GM04503 (cell line): ENCODE results near the gene RAB35.

Experiments used
- DNase-seq: peaks from one replicate; pipeline ENCODE4 v3.0.0-alpha.2; 2012; ENCODE audit warnings: low read depth

The RAB35 gene

DNA sequence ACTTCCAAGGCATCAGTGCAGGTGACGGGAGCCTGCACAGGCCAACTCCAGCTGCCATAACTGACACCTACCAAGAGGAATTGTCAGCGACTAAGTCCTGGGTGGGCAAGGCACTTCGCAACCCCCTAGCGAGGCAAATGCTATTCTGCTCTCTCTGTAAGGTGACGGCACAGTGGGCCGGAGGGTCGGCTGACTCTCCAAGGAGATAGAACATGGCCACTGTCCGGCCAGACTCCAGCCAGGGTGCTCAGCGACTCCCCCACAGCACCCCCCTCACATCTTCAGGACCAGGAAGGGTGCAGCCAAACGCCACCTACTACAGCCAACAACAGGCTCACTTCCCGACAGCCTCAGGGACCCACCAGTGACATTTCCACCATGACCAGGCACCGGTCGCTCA, 13.2 kb downstream of the RAB35 start:
- no peak for DNase-seq

DNA sequence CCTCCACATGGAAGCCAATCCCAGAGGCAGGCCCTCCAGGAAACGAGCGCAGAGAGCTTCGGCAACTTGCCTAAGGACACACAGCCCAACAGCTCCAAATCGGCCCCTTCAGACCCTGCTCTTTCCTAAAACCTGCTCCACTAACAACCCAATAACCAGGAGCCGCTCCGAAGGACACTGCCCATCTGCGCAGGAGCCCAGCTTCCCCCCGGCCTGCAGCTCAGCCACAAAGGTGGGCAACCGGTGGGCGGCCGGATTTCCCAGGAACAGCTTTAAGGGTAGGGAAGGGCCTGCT, 13.6 kb downstream of the RAB35 start:
- no peak for DNase-seq

DNA sequence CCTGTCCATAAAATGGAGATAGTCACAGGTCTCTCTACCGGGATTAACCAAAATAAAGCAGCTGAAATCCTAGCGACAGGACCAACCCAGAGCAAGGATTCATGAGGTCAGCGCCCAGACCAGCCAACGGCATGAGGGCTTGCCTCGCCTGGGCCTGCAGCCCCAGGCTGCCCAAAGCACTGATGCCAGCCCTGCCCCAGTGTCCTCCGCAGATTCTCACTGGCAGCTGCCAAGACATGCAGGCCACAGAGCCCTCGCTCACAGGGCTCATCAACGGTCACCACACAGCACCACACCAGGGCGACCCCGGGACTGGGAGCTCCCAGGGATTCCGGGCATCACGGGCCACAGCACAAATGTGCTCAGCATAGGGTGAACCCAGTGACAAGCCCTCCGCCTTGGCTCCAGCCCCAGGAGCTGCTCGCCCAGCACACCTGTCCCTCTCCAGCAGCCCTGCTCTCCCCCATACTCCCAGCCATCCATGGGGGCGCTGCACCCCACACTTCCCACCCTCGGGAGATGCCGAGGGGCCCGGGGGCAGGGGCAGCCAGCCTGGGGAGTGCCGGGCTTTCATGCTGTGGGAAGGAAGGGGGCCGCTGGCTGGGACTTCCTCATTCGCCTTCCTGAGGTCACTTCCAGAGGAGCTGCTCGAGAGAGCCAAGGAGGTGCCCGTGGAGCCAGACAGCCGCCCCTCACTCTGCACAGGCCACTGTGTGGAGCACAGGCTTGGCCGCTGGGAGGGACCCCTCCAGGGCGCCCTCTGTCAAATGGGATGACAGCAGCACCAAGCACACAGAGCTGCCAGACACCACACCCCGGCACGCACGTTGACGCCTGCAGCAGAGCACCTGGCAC, 14.1 kb downstream of the RAB35 start:
- DNase-seq: no peak

DNA sequence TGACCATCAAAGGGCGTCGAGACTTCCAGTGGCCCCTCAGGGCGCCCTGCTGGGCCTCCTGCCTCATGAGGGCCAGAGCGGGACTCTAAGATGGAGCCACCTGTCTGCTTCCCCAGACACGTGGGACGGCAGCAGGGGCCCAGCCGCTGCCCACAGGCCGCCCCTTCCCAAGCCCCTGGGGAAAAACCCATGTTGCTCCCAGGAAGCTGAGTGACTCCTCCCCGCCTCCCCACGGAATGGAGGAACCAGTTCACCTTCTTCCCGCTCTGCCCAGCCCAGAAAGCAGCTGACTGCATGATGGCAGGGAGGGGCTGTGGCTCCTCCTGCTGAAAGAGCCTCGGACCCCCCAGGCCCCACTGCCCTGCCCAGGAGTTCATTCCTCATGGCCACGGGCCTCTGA, 14.9 kb downstream of the RAB35 start:
- no peak for DNase-seq

DNA sequence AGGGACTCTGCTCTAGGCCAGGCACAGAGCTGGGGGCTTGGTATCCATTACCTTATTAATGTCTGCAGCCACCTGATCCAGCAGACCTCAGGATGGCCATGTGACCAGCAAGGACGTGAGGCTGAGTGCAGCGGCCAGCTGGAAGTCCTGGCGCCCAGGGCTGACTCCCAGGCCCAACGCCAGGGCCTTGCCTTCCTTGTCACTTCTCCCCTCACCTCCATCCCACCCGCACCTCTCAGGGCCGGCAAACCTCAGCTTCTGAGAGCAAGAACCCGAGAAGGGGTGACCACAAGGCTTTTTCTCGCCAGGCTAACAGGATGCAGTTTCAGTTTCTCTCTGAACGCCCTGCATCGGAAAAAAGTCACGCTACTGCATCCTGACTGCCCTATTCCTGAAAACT, 15.4 kb downstream of the RAB35 start:
- no peak for DNase-seq

DNA sequence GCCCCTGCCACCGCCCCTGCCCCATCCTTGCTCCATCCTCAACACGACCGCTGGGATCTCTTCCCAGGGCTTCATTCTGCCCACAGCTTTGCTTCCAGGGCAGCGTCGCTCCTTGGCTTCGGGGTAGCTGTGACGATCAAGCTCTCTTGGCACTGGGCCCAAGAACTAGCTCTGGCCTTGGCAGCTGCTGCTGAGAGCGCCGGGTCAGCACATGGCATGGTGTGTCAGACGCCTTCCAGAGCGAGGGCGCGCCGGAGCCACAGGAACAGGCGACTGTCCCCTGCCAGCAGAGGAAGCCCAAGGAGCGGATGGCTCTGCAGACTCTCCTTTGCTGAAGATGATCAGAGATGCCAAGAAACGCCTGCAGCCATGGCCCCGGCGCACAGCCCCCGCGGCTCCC, 15.9 kb downstream of the RAB35 start:
- no peak for DNase-seq

DNA sequence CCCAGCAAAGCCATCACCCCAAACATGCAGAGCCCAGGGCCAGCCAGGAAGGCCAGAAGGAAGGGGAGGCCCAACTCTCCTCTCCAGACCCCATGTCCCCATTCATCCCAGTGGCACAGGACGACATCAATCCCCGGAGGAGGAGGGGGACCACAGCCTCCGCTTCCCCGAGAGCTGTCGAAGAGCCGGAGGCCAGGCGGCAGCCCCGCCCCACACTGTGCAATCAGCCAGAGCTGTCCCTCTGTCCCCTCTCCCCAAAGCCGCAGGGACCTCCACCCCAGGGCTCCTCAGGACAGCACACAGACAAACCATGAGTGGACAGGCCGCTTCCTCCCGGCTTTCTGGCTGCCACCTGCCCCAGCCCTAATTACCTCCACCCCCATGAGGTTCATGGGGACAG, 16.8 kb downstream of the RAB35 start:
- no peak for DNase-seq

DNA sequence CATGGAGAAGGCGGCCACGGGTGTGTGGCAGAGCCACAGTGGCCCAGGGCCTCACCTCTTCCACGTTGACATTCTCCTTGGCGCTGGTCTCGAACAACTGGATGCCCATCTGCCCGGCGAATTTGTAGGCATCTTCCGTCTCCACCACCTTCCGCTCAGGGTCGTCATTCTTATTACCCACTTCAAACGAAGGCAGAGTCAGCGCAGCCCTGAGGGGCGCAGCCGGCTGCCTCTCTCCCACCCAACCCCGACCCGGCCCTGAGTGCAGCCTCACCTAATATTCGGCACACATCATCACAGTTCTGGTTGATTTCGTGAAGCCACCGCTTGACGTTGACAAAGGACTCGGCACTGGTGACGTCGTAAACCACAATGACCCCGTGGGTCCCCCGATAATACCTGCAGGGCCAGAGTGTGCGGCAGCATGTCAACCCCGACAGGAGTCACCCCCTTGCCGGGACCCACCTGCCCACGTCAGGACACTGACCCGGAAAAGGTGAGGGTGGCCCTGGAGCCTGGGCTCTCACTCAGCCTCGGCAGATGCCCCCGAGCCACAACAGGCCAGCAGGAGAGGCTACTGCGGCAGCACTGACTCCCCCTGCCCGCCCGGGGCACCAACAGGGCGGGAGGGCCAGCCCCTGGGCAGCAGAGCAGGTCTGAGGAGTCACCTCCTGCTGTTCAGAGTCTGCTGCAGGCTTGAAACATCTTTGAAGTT, 17.6 kb downstream of the RAB35 start:
- no peak for DNase-seq

DNA sequence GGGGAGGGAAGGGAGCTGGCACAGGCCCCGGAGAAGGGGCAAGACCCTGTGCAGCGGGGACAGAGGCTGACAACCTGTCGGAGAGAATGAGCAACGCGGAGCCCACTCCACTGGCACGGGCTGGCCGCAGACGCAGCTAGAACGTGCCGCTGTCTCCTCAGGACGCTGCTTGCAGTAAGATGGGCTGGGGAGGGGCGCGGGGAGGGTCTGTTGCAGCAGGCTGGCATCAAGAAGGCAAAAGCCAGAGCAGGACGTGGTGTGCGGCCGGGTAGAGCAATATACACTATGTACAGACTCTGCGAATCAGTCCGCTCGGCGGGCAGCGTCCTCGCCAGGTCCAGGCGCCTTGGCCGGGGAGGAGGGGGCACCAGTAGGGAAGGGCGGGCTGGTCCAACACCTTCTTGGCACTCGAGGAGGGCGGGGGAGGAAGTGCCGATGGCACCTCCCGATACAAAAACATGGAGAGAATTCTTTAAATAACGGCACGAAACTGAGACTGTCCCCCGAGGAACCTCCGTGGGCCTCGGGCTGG, 19.8 kb downstream of the RAB35 start:
- DNase-seq: no peak

DNA sequence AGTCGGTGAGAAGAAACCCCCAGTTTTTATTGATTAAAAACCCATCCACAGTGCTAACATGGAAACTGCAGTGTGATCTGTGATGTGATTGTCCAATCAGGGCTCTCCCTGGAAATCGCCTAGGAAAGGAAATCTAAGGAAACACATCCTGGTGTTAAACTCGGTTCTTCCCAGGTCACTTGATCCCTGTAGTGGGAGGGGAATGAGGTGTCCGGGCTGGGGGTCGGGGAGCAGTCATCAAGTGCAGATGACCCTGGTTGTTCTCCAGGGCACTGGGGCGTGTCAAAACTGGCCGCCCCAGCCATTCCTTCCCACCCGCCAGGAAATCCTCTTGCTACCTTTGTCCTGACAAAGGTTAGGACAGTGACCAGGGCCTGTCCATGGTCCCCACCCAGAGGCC, 20.8 kb downstream of the RAB35 start:
- DNase-seq: no peak

DNA sequence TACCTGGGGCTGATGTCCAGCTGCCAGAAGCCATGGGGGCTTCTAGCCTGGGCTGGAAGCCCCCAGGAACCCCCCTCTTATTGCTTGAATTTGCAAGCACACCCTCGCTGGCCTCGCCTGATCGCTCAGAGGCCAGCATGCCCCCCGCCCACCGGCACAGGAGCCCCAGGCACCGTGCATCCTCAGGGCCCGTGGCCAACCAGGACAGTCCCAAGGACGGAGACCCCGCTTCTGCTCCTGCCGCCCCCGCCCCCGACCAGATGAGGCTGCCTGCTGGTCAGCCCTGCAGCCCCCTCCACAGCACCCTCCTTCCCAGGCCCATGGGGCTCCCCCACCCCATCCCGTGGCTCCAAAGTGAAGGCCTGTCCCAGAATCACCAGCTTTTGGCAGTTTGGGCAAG, 21.2 kb downstream of the RAB35 start:
- DNase-seq: no peak

DNA sequence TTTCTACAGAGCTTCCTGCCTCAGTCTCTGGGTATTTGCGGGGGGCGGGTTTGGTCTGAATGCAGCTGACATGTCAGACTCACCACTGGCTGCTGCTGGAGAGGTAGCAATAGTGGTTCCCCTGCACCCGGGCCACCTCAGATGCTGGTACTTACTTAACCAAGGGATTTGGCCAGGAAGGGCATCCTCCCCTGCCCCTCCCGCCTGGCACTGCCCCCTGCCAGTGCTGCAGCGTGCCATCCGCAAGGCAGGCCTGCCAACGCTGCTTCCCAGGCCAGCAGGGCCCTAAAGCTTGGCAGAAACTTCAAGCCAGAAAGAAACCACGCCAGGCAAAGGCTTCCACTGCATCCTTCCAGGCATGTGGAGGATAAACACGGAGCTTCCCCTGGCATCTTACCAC, 22.1 kb downstream of the RAB35 start:
- DNase-seq: no peak

DNA sequence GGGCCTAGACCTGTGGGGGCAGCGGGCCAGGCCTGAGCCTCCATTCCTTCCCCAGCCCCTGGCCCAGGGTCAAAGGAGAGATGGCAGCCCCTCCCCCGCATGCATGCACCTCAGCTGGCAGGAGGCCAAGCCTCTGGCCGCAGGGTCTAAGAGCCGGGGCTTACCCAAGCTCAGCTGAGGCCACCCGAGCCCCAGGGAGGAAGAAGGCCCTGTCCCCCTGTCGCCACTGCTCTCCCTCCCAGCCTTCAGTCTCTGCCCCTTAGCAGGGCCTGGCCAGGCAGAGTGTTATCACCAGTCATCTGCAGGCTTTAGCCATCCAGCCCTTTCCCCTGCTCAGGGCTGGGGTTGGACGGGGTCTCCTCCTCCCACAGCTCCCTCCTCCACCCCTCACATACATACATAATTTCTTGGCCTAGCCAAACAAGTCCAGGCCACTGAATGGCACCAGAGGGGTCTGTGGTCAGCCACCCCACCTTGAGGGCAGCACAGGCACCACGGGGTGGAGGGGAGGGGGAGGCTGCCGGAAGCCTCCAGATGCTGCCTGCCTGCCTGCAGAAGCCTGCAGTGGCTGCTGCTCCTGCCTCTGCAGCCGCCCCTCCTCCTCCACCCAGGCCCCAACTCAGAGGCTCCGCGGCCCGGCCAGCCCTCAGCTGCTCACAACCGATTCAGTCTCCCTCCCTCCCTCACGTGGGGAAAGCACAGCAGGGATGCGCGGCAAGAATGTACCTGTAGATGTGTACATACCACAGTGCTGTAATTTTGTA, 22.8 kb downstream of the RAB35 start:
- DNase-seq: no peak

DNA sequence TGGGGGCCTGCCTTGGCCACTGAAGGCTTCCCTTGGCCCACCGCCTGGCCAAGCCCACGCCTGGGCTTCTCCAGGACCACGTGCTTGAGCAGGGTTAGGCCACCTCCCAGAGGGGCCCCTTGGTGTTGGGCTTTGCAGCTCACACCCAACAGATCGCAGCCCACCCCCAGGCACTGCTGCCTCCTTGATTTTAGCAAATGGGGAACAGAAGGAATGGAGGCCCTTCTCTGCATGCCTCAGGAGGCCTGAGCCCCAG, 23.3 kb downstream of the RAB35 start:
- DNase-seq: no peak

DNA sequence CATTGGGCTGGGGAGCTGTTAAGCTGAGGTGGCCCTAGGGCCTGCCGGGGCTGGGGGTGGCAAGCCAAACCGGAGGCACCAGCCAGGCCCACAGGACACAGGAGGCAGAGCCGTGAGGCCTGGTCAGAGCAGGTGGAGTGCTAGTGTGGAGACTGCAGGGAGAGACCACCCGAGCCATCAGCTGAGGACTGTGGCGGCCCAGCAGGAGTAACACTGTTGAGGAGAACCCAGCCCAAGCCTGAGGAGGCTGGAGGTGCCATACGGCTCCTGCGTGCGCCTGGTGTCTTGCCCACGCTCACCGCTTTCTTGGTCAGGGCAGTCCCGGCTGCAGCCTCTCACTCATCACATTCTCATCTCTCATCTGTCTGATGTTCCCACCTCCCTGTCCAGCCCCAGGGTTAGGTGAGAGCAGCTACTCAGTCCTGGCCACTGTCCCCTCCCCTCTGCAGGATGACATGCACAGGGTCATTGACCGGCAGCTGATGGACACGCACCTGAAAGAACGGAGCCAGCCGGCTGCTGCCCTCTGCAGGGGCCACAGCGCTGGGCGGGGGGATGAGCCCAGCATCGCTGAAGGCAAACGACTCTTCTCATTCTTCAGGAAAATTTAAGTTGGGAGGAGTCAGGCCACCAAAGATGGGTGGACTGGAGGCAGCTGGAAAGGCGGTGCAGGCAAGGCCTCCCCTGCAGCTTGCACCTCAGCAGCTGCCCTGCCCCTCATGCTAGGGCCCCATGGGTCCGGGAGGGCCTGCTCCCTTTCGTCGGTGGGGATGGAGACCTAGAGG, 23.8 kb downstream of the RAB35 start:
- no peak for DNase-seq

DNA sequence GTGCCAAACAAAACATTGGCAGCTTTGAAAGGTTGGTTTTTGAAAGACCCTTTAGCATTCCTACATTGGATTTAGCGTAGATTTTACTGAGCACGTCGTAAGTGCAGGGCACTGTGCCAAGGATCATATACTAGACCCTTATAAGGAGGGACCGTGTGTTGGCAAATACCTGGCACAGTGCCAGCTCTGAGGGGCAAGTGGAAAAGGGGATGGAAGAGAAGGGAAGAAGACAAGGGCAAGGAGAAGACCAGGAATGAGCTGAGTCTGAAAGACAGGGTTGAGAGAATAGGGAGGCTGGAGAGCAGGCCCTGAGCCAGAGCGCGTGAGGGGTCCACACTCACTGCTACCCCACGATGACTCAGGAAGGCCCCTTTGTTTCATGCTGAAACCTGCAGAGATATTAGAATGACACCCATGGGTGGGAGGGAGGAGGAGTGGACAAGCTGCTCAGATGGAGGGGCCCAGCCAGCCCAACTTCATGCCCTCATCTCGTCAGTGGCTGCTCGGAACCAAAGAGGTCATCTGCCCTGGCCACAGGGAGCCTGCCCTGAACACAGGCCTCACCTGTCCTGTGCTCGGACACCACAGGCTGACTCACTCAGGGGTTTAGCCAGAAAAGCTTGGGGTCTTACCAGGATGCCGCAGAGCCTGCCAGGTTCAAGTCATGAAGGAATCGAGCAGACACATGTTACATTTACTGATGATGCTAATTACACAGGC, 25.0 kb downstream of the RAB35 start:
- no peak for DNase-seq

DNA sequence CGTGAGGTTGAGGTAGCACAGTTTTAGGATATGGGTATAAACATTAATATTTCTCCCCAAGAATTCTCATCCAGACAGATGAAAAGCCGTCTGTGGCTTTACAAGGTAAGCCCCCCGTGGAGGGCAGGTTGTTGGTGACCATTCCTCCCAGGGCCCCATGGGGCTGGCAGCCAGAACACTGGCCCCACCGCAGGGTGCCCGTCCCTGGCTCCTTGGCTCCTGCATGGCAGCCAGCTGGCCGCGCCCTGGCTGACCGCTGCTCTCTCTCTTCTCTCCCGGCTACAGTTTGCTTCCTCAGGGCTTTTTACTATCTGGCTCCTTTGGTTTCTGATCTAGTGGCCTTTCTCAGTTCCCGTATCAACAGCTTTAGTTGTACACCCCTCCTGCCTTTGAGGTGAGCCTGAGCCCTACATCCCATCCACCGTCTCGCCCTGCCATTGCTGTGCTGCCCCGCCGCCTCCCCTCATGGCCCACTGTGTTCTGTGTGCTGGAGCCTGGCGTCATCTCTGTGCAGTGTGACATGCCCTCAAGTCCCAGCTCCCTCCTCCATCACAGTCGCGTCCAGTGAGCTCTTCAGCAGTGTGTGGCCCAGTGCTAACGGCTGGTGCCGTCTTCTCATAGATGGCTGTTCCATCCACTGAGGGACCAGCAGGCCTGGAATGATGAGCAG, 25.8 kb downstream of the RAB35 start:
- DNase-seq: no peak

DNA sequence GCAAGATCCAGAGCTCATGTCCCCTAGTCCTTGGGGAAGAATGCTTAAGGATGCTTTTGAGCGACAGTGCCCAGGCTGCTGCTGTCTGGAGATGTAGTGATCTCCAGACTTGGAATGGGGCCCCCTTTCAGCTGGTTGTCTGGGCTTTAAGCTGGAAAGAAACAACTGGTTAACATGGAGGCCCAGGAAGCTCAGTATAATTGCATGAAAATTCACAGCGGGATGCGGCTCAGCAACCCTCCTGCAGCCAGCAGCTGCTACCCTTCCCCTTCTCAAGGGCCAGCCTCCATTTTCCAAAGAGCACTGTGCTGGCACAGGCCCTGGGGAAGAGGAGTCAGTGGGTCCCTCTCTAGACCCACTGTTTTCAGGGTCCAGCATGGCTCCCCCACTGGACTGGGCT, 26.3 kb downstream of the RAB35 start:
- no peak for DNase-seq

DNA sequence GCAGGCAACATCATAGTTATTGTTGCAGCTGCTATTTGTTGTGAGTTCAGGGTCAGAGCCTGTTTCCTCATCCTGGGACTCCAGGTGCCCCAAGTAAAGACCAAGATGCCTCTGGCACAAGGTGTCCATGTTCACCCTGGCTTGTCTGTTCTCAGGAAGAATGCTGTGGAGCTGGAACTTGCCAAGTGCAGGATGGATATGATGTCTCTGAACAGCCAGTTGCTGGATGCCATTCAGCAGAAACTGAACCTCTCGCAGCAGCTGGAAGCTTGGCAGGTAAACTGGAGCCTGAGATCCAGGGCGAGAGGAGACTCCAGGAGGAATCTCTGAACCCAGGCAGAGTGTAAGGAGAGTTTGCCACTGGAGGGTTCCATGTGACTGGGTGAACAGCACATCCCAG, 26.8 kb downstream of the RAB35 start:
- no peak for DNase-seq

DNA sequence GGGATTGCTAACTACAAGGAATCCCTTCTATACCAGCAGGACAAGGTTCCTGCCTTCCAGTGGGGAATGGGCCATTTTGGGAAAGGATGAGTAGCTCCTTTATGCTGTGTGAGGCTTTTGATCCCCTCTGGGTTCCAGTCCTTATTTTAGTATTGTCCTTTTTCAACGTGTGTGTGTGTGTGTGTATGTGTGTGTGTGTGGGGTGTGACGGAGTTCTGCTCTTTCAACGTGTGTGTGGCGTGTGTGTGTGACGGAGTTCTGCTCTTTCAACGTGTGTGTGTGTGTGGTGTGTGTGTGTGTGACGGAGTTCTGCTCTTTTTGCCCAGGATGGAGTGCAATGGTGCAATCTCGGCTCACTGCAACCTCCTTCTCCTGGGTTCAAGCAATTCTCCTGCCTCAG, 27.4 kb downstream of the RAB35 start:
- DNase-seq: no peak
